GM12878 (cell line): ENCODE data around the gene ITSN2. TPM values are rescaled to one million over a fixed set of nuclear protein-coding genes. Genes with fewer than 3 reads are reported as not detected.

Source experiments
- ATAC-seq: fragments of 200-7000 bp; cut with Tn5 transposase; 3 replicates; pipeline ENCODE4 v1.9.1; 2020; ENCODE audit warnings: mild to moderate bottlenecking, moderate library complexity
- BruUV-seq: library from RNA; stranded (reverse); fragments of 400-500 nt; replicated peaks from 2 replicates; lab custom pipeline; 2021; lab: Mats Ljungman, UMichigan
- CTCF ChIA-PET: fragments of 300-600 bp; sonication (Branson Sonifier 250); formaldehyde crosslinking; extraction: SDS; loops from one replicate; lab custom pipeline; 2021; ENCODE audit warnings: inconsistent platforms; lab: Yijun Ruan, JAX
- POLR2A ChIA-PET: fragments of 350-600 bp; formaldehyde crosslinking; extraction: SDS; loops from one replicate; lab custom pipeline; 2021; ENCODE audit warnings: inconsistent platforms; lab: Charles Lee
- RAD21 ChIA-PET: fragments of 300-600 bp; sonication (Branson Sonifier 250); formaldehyde crosslinking; loops from one replicate; lab custom pipeline; 2023; ENCODE audit warnings: antibody characterized with exemption; ENCODE audit not compliant: unreplicated experiment; lab: Charles Lee
- SMC1A ChIA-PET: fragments of 300-600 bp; sonication (Branson Sonifier 250); formaldehyde crosslinking; loops from one replicate; lab custom pipeline; 2023; ENCODE audit not compliant: unreplicated experiment, uncharacterized antibody; lab: Charles Lee
- DNase-seq: peaks from one replicate; pipeline ENCODE4 v3.0.0-alpha.2; 2011; ENCODE audit warnings: low read depth, low spot score
- FAIRE-seq: peaks from 3 replicates; lab custom pipeline; 2011; peaks lifted over from hg19 to GRCh38; lab: Jason Lieb, UNC
- H2AFZ ChIP-seq: 2 replicates; pipeline ENCODE4 v1.6.0; 2011; ENCODE audit warnings: low read depth, low read length, control low read depth; ENCODE audit not compliant: control insufficient read depth
- H3K27ac ChIP-seq: 2 replicates; pipeline ENCODE4 v1.5.1; 2011; ENCODE audit warnings: control low read depth; ENCODE audit not compliant: control insufficient read depth, insufficient read depth
- H3K27me3 ChIP-seq, 2 experiments: replicated peaks in 1 of 2; 2 replicates each; pipeline versions ENCODE4 v1.6.0 to v1.6.1; 2011; ENCODE audit warnings: low read length in 1 of 2; ENCODE audit not compliant: control insufficient read depth in 2 of 2, insufficient read depth in 2 of 2
- H3K36me3 ChIP-seq, 2 experiments: 2 replicates each; pipeline ENCODE4 v1.5.1; 2011; ENCODE audit warnings: low read length in 1 of 2; ENCODE audit not compliant: control insufficient read depth in 2 of 2, insufficient read depth in 2 of 2
- H3K4me1 ChIP-seq: 2 replicates; pipeline ENCODE4 v1.6.1; 2011; ENCODE audit warnings: mild to moderate bottlenecking, low read length, moderate library complexity, mixed read lengths; ENCODE audit not compliant: control insufficient read depth, insufficient read depth
- H3K4me2 ChIP-seq: 2 replicates; pipeline ENCODE4 v1.6.0; 2011; ENCODE audit warnings: control low read depth; ENCODE audit not compliant: control insufficient read depth, insufficient read depth
- H3K4me3 ChIP-seq: fragments of 200-600 bp; sonication (generic); 2 replicates; pipeline ENCODE4 v1.5.1; 2016
- H3K79me2 ChIP-seq: 2 replicates; pipeline ENCODE4 v1.6.0; 2011; ENCODE audit warnings: low read length; ENCODE audit not compliant: control insufficient read depth, insufficient read depth
- H3K9ac ChIP-seq: 2 replicates; pipeline ENCODE4 v1.8.0; 2011; ENCODE audit warnings: low read length, control low read depth, mixed read lengths; ENCODE audit not compliant: control insufficient read depth, insufficient read depth
- H3K9me3 ChIP-seq: replicated peaks from 3 replicates; pipeline ENCODE4 v1.5.1; 2011; ENCODE audit warnings: mild to moderate bottlenecking, low read length; ENCODE audit not compliant: control insufficient read depth, insufficient read depth
- H4K20me1 ChIP-seq: 2 replicates; pipeline ENCODE4 v1.6.0; 2011; ENCODE audit not compliant: control insufficient read depth, insufficient read depth
- ASH2L ChIP-seq: fragments of 300-600, 200-600 bp; sonication (generic); IDR thresholded peaks from 2 replicates; pipeline ENCODE4 v1.6.1; 2017; ENCODE audit warnings: low read depth, mild to moderate bottlenecking, borderline replicate concordance
- CEBPB ChIP-seq, 2 experiments: fragments of 150-350 bp in 1 of 2; IDR thresholded peaks; 2 replicates each; pipeline ENCODE4 v1.6.1; 2012 to 2014; ENCODE audit warnings: low read depth in 2 of 2, low read length in 2 of 2, borderline replicate concordance in 1 of 2, inconsistent platforms in 1 of 2
- FOS ChIP-seq: IDR thresholded peaks from 3 replicates; pipeline ENCODE4 v1.6.1; 2011; ENCODE audit warnings: borderline replicate concordance; ENCODE audit not compliant: insufficient read length; ENCODE audit errors: extremely low read depth
- HDAC2 ChIP-seq: fragments of 200-600 bp; sonication (generic); IDR thresholded peaks from 2 replicates; pipeline ENCODE4 v1.6.1; 2017
- HDAC6 ChIP-seq: fragments of 200-600 bp; sonication (generic); IDR thresholded peaks from one replicate; pipeline ENCODE4 v1.8.0; 2017; ENCODE audit warnings: antibody characterized with exemption; ENCODE audit not compliant: unreplicated experiment
- MEF2A ChIP-seq: IDR thresholded peaks from 2 replicates; pipeline ENCODE4 v1.6.1; 2011; ENCODE audit warnings: low read depth, mild to moderate bottlenecking, low read length, moderate library complexity; ENCODE audit not compliant: insufficient read depth
- NR2F1 ChIP-seq: fragments of 450-650 bp; conservative IDR thresholded peaks from 2 replicates; pipeline ENCODE4 v1.6.1; 2017; ENCODE audit warnings: mild to moderate bottlenecking
- SMARCA5 ChIP-seq: fragments of 450-650 bp; IDR thresholded peaks from 2 replicates; pipeline ENCODE4 v1.6.1; 2017; ENCODE audit warnings: mild to moderate bottlenecking
- SMC3 ChIP-seq: IDR thresholded peaks from 2 replicates; pipeline ENCODE4 v1.6.1; 2011; ENCODE audit warnings: low read length, improper control_type of control experiment, borderline replicate concordance
- ZNF592 ChIP-seq: fragments of 450-650 bp; IDR thresholded peaks from 2 replicates; pipeline ENCODE4 v1.6.1; 2017; ENCODE audit warnings: mild to moderate bottlenecking, moderate library complexity
- WGBS: methylation state at CpG from one replicate; pipeline ENCODE4 v1.1.6; 2016; ENCODE audit warnings: low lambda C conversion rate; ENCODE audit not compliant: insufficient replicate concordance, insufficient coverage; ENCODE audit errors: missing lambda C conversion rate; 5-methylcytosine and 5-hydroxymethylcytosine counted together
- in situ Hi-C: fragments of 300-500 bp; cut with MboI; formaldehyde crosslinking; loops from 9 replicates; pipeline ENCODE4 v1.14.3; 2018; ENCODE audit warnings: mixed read lengths
- intact Hi-C: fragments of 100-400 bp; cut with micrococcal nuclease; formaldehyde crosslinking; loops from one replicate; pipeline ENCODE4 v1.14.2; 2022; ENCODE audit not compliant: unreplicated experiment
- polyA plus RNA-seq, 11 experiments: library from polyadenylated mRNA; depleted of rRNA in 4 of 11; unstranded in 6 of 11; stranded (reverse) in 5 of 11; fragments of >200 nt; fragmentation: Nextera tagmentation in 4 of 11; fragmentation: Illumina TruSeq in 1 of 11; extraction: Ambion mirVana in 4 of 11; extraction: Trizol in 1 of 11; gene quantifications; 1 replicate in 1 of 11; 2 replicates in 10 of 11; pipeline versions ENCODE4 v1.2.1 to v1.2.3, GENCODE V29; 2011 to 2016; ENCODE audit warnings: inconsistent platforms in 2 of 11, missing spikeins in 2 of 11, low read depth in 1 of 11
- total RNA-seq, 4 experiments: library from RNA; depleted of rRNA in 3 of 4; stranded (reverse); fragments of >200 nt in 3 of 4; fragmentation: Illumina TruSeq in 1 of 4; extraction: Trizol in 1 of 4; gene quantifications; 2 replicates each; pipeline versions ENCODE4 v1.2.1 to v1.2.3, GENCODE V29; 2013 to 2021

Gene ITSN2
- total and polyA plus RNA-seq, 10 of the 15 experiments (the other 5 are each of a cell fraction or from before 2014, with no cell fraction given): 20.5 to 80.0 (median 54.7) TPM

GRCh38 chr2:24342110-24342910 lies 18.0 kb downstream of the ITSN2 start (continued):
- TF ChIP-seq ZNF592 (no peak), FOS (no peak), NR2F1 (no peak)

- POLR2A ChIA-PET: interaction anchor here (0.7 to 6.7 kb wide), 3 partner anchors 11 to 24 kb away, joined by 3 to 48 read pairs (median 14); no protein-coding TSS in a partner anchor
- no peak for FAIRE-seq
- no peak for ATAC-seq
These were observed 20.5 kb downstream of the ITSN2 start for GRCh38 chr2:24339856-24340262.

More at GRCh38 chr2:24339856-24340262, 20.5 kb downstream of the ITSN2 start:
- no peaks in the 10 kb centered on the region for H3K27me3 ChIP-seq
- TF ChIP-seq MEF2A (no peak), ASH2L (no peak), SMC3 (no peak), HDAC2 (no peak), CEBPB (IDR thresholded peaks at IDR 0.05; ENCODE audit: borderline replicate concordance in 1 of 2, low read depth in 2 of 2, low read length in 2 of 2) (no peak), HDAC6 (no peak), SMARCA5 (no peak)
- DNase-seq: no peak
- peak overlapping the region; percentile 38 for H3K4me2 ChIP-seq
- peaks cover 85% of the 10 kb centered on the region for H3K79me2 ChIP-seq
- 0 out of 4 replicates have a peak, but pooled peaks cover 0 to 3% of the 10 kb centered on the region in 2 experiments for H3K36me3 ChIP-seq
- in situ Hi-C loops (no loop called here), intact Hi-C loops (no loop called here)
- ChIA-PET RAD21 (interaction anchor here (0.7 to 1.8 kb wide), 9 partner anchors 11 to 415 kb away, joined by 3 to 9 read pairs (median 4); partner anchors contain the start of gene ITSN2), SMC1A (interaction anchor here (0.9 to 8.2 kb wide), 15 partner anchors 10 to 89 kb away, joined by 3 to 102 read pairs (median 5); no protein-coding TSS in a partner anchor), CTCF (interaction anchor here (0.8 to 5.5 kb wide), 10 partner anchors 9 to 47 kb away, joined by 3 to 44 read pairs (median 4); no protein-coding TSS in a partner anchor)
- H3K9ac ChIP-seq: no peak overlapping the region
- H3K27ac ChIP-seq: peak overlapping the region; percentile 48
- H4K20me1 ChIP-seq: no peaks in the 10 kb centered on the region
- H2AFZ ChIP-seq: no peak overlapping the region
- peaks cover 40% of the 10 kb centered on the region for H3K4me1 ChIP-seq
- BruUV-seq: no TSS peak
- no peak overlapping the region for H3K4me3 ChIP-seq
- WGBS: 82% methylated on average over 6 of the region's 6 CpGs
- no peaks in the 10 kb centered on the region for H3K9me3 ChIP-seq
